Osteocyte (in vitro differentiated cells): ENCODE results near the gene TP73. TPM values are rescaled to one million over a fixed set of nuclear protein-coding genes. Genes with fewer than 3 reads are reported as not detected.

Experiments used
- DNase-seq: peaks from one replicate; pipeline ENCODE4 v3.0.0; 2021; ENCODE audit warnings: mixed read lengths; ENCODE audit not compliant: unreplicated experiment; ENCODE audit errors: extremely low spot score
- H3K27ac Mint-ChIP-seq: one replicate; pipeline ENCODE4 v1.8.0; 2021; ENCODE audit warnings: mild to moderate bottlenecking, mixed read lengths; ENCODE audit not compliant: unreplicated experiment
- H3K27me3 Mint-ChIP-seq: one replicate; pipeline ENCODE4 v1.8.0; 2021; ENCODE audit warnings: mixed read lengths; ENCODE audit not compliant: unreplicated experiment
- H3K36me3 Mint-ChIP-seq: one replicate; pipeline ENCODE4 v1.8.0; 2021; ENCODE audit warnings: mixed read lengths; ENCODE audit not compliant: unreplicated experiment
- H3K4me1 Mint-ChIP-seq: one replicate; pipeline ENCODE4 v1.8.0; 2021; ENCODE audit warnings: mixed read lengths; ENCODE audit not compliant: unreplicated experiment
- H3K4me3 Mint-ChIP-seq: one replicate; pipeline ENCODE4 v1.8.0; 2021; ENCODE audit warnings: mild to moderate bottlenecking, moderate library complexity, mixed read lengths; ENCODE audit not compliant: unreplicated experiment
- H3K9me3 Mint-ChIP-seq: one replicate; pipeline ENCODE4 v1.8.0; 2021; ENCODE audit warnings: mixed read lengths; ENCODE audit not compliant: unreplicated experiment
- total RNA-seq: library from RNA; stranded (reverse); gene quantifications from 2 replicates; pipeline ENCODE4 v1.2.1, GENCODE V29; 2021
- TF ChIP-seq, protein P1 (sequence below): fragments of 200-600 bp; sonication (generic); IDR thresholded peaks from 2 replicates; pipeline ENCODE4 v1.5.0; 2021; ENCODE audit warnings: antibody characterized with exemption, mild to moderate bottlenecking, moderate library complexity

Gene TP73
- total RNA-seq, 1 donor from 2014 or later: 0.24 TPM

DNA sequence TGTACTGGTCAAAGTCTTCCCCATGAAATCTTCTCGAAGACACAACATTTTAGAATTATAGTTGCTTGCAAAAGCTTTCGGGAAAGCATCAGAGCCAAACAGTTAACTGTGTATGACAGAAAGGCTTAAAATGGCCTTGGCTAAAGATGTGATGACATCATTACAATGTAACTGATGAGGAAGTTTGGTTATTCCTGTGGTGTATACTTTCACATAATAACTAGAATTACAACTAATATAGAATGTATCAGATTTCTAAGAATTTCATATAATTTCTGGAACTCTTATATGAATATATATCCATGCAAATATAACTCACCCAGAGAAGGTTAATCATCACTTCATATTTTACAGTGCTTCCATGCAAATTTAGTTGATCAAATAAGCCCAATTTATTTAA is 8.4 kb downstream of the TP73 start:
- H3K27ac Mint-ChIP-seq: no peak overlapping the region
- H3K27me3 Mint-ChIP-seq: peaks cover 48% of the 10 kb centered on the region

DNA sequence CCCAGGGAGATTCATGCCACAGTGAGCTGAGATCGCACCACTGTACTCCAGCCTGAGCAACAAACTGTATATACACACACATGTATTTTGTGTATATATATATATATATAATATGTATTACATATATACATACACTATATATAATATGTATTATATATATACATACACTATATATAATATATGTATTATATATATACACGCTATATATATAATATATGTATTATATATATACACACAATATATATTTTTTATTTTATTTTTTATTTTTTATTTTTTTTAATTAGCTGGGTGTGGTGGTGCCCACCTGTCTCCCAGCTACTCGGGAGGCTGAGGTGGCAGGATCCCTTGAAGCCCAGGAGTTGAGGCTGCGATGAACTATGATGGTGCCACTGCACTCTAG is 9.3 kb downstream of the TP73 start:
- Mint-ChIP-seq H3K9me3 (no peaks in the 10 kb centered on the region), H3K27me3 (peaks cover 39% of the 10 kb centered on the region), H3K27ac (no peak overlapping the region), H3K4me3 (no peak overlapping the region), H3K4me1 (no peaks in the 10 kb centered on the region), H3K36me3 (no peaks in the 10 kb centered on the region)
- TF ChIP-seq, protein P1, sequence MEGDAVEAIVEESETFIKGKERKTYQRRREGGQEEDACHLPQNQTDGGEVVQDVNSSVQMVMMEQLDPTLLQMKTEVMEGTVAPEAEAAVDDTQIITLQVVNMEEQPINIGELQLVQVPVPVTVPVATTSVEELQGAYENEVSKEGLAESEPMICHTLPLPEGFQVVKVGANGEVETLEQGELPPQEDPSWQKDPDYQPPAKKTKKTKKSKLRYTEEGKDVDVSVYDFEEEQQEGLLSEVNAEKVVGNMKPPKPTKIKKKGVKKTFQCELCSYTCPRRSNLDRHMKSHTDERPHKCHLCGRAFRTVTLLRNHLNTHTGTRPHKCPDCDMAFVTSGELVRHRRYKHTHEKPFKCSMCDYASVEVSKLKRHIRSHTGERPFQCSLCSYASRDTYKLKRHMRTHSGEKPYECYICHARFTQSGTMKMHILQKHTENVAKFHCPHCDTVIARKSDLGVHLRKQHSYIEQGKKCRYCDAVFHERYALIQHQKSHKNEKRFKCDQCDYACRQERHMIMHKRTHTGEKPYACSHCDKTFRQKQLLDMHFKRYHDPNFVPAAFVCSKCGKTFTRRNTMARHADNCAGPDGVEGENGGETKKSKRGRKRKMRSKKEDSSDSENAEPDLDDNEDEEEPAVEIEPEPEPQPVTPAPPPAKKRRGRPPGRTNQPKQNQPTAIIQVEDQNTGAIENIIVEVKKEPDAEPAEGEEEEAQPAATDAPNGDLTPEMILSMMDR: no peak
- DNase-seq: no peak

More for the DNA sequence above, 8.4 kb downstream of the TP73 start:
- TF ChIP-seq, protein P1: no peak
- Mint-ChIP-seq H3K9me3 (no peaks in the 10 kb centered on the region), H3K4me3 (no peak overlapping the region), H3K4me1 (no peaks in the 10 kb centered on the region), H3K36me3 (no peaks in the 10 kb centered on the region)
- no peak for DNase-seq

DNA sequence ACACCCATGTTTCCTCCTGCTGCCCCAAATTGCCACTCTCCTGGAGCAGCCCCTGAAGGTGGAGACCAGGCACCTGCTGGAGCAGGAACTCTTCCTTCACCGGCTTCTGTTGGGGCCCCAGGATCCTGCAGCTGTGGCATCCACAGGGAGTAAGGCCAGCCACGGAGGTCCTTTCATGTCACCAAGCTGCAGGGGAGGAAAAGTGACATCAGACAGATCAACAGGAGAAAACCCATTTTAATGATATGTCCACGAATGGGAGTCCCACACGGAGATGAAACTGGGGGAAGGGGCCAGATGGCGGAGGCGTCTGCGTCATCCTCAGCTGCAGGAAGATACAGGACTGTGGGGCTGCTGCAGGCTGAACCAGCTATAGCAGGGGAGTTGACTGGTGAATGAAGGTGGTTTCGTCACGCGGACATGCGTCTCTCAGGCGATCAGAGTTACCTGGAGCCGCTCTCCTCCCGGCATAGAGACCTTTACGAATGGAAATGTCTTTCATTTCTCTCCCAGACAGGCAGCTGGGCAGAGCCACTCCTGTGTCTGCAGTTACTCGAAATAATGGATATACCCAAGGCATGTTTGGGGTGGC is 9.9 kb downstream of the TP73 start:
- H3K27me3 Mint-ChIP-seq: peaks cover 35% of the 10 kb centered on the region
- no peaks in the 10 kb centered on the region for H3K9me3 Mint-ChIP-seq
- no peak overlapping the region for H3K4me3 Mint-ChIP-seq
- H3K36me3 Mint-ChIP-seq: no peaks in the 10 kb centered on the region
- H3K4me1 Mint-ChIP-seq: no peaks in the 10 kb centered on the region
- DNase-seq: no peak
- TF ChIP-seq, protein P1: no peak
- H3K27ac Mint-ChIP-seq: no peak overlapping the region

DNA sequence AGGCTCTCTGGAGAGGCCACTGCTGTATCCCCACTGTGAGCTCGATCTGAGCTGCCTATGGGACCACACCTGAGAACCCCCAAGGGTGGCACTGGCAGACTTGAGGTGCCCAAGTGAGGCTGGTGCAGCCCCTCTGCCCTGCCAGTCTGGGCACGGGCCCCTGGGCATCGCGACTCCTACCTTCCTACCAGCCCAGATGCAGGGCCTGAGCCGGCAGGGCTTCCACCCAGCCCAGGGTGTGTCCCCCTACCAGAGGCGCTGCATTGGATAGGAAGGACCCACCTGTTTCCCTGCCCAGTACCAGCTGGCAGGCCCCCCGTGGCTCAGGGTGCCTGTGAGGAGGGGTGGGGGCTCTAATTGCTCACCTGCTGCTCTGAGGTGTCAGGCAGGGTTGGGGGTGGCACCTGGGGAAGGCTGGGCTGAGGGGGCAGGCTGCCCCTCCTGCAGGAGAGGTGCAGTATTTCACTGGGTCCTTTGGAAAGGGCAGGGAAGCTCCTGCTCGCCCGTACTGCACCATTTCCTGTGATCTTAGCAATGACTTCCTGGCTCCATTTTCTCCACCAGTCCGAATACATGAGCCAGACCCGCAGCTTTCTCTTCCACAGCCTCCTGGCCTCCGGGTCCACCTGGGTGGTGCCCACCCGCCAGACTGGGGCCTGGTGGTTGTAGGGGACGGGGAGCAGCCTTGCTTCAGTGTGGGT is 11.8 kb downstream of the TP73 start:
- no peak overlapping the region for H3K27ac Mint-ChIP-seq
- no peak for DNase-seq
- H3K9me3 Mint-ChIP-seq: no peaks in the 10 kb centered on the region
- H3K36me3 Mint-ChIP-seq: no peaks in the 10 kb centered on the region
- no peak overlapping the region for H3K4me3 Mint-ChIP-seq
- TF ChIP-seq, protein P1: no peak
- peaks cover 20% of the 10 kb centered on the region for H3K27me3 Mint-ChIP-seq
- H3K4me1 Mint-ChIP-seq: no peaks in the 10 kb centered on the region

DNA sequence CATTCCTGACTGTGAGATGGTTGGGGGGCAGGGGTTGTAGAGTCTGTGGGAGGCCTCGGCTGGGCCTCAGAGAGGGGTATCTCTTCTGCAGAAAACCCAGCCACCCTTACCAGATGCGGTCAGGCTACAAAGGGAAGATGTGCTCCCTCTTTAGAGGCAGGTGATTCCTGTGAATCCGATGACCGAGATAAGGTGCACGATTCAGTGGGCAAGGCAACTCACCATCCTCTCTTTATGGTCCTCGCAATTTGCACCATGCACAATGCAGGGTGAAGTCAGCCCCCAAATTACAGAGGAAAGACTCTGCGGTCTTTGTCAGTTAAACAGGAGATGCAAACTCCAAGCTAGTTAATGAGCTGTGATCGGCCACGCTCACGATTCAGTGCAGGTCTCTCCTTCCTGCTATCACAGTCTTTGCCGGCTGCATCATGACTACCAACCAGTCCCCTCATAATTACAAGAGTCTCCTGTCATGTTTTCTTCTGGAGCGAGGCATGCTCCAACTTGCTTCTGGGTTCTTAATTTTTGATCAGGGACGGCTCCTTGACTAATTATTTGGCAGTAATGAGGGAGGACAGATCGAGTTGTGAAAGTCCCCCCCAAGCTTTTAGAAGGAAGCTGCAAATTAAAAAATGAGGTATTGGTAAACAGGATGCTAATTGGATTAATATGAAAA is 12.5 kb downstream of the TP73 start:
- Mint-ChIP-seq H3K9me3 (no peaks in the 10 kb centered on the region), H3K4me1 (no peaks in the 10 kb centered on the region), H3K4me3 (no peak overlapping the region), H3K27ac (no peak overlapping the region), H3K36me3 (no peaks in the 10 kb centered on the region), H3K27me3 (peaks cover 17% of the 10 kb centered on the region)
- DNase-seq: no peak
- TF ChIP-seq, protein P1: no peak
